HepG2 (cell line): Measurements from ENCODE around the gene OR1L4.

Source experiments
- CEBPB ChIP-seq: IDR thresholded peaks from 2 replicates; pipeline ENCODE4 v1.6.1; 2011; ENCODE audit warnings: low read depth, low read length, improper control_type of control experiment, borderline replicate concordance
- CHD2 ChIP-seq: IDR thresholded peaks from 2 replicates; pipeline ENCODE4 v1.6.1; 2011; ENCODE audit warnings: low read depth, low read length, improper control_type of control experiment
- CTCF ChIP-seq: sonication (generic); formaldehyde crosslinking; IDR thresholded peaks from 2 replicates; pipeline ENCODE4 v1.5.0; 2020; ENCODE audit warnings: mild to moderate bottlenecking, missing genetic modification reagents, moderate library complexity
- ETS1 ChIP-seq: sonication (generic); formaldehyde crosslinking; IDR thresholded peaks from 2 replicates; pipeline ENCODE4 v1.4.0; 2020; ENCODE audit warnings: missing genetic modification reagents
- IRF2 ChIP-seq: IDR thresholded peaks from 2 replicates; pipeline ENCODE4 v1.6.1; 2018; ENCODE audit warnings: missing genetic modification reagents, missing compliant biosample characterization
- MAX ChIP-seq: IDR thresholded peaks from 2 replicates; pipeline ENCODE4 v1.6.1; 2012; ENCODE audit warnings: inconsistent platforms
- NFYB ChIP-seq: sonication (generic); formaldehyde crosslinking; IDR thresholded peaks from 2 replicates; pipeline ENCODE4 v1.4.0; 2020; ENCODE audit warnings: missing genetic modification reagents
- PAWR ChIP-seq: sonication (generic); formaldehyde crosslinking; IDR thresholded peaks from 2 replicates; pipeline ENCODE4 v1.4.0; 2020; ENCODE audit warnings: missing genetic modification reagents, mild to moderate bottlenecking, borderline replicate concordance
- PHF8 ChIP-seq: sonication (generic); formaldehyde crosslinking; IDR thresholded peaks from 2 replicates; pipeline ENCODE4 v1.5.0; 2020; ENCODE audit warnings: missing genetic modification reagents
- UBTF ChIP-seq: sonication (generic); formaldehyde crosslinking; IDR thresholded peaks from 2 replicates; pipeline ENCODE4 v1.4.0; 2020; ENCODE audit warnings: mild to moderate bottlenecking, missing genetic modification reagents
- ZFP41 ChIP-seq: sonication (generic); formaldehyde crosslinking; IDR thresholded peaks from 2 replicates; pipeline ENCODE4 v1.4.0; 2020; ENCODE audit warnings: mild to moderate bottlenecking, missing genetic modification reagents, borderline replicate concordance
- ZNF558 ChIP-seq: sonication (generic); formaldehyde crosslinking; IDR thresholded peaks from 2 replicates; pipeline ENCODE4 v1.9.0; 2022; ENCODE audit warnings: mild to moderate bottlenecking, missing genetic modification reagents, borderline replicate concordance
- ZSCAN20 ChIP-seq: sonication (generic); formaldehyde crosslinking; IDR thresholded peaks from 2 replicates; pipeline ENCODE4 v1.4.0; 2020; ENCODE audit warnings: missing genetic modification reagents, mild to moderate bottlenecking, borderline replicate concordance

GRCh38 chr9:122754825-122755224, 31.0 kb downstream of the OR1L4 start:
- TF ChIP-seq MAX (no peak), CTCF (CRISPR knock-in tag) (no peak), PAWR (CRISPR knock-in tag) (no peak), ZNF558 (CRISPR knock-in tag) (no peak), UBTF (CRISPR knock-in tag) (no peak), NFYB (no peak), PHF8 (CRISPR knock-in tag) (no peak), CHD2 (no peak), IRF2 (CRISPR knock-in tag) (no peak), ZSCAN20 (CRISPR knock-in tag) (no peak), ETS1 (CRISPR knock-in tag) (no peak), CEBPB (no peak), ZFP41 (CRISPR knock-in tag) (no peak)
